Loucy (cell line): ENCODE measurements around the gene FCHSD2.

ENCODE experiments used
- H2AFZ ChIP-seq: fragments of 200-600 bp; sonication (generic); 2 replicates; pipeline ENCODE4 v1.6.0; 2016; ENCODE audit warnings: antibody characterized with exemption, mild to moderate bottlenecking, low read length, moderate library complexity
- H3F3A ChIP-seq: fragments of 200-600 bp; 2 replicates; pipeline ENCODE4 v1.6.0; 2016; ENCODE audit warnings: antibody characterized with exemption, low read depth, mild to moderate bottlenecking
- H3K27me3 ChIP-seq: fragments of 200-600 bp; sonication (generic); 2 replicates; pipeline ENCODE4 v1.6.1; 2014; ENCODE audit warnings: low read length, mild to moderate bottlenecking; ENCODE audit not compliant: insufficient read depth, poor library complexity, severe bottlenecking
- H3K36me3 ChIP-seq: fragments of 200-600 bp; sonication (generic); 2 replicates; pipeline ENCODE4 v1.6.1; 2016; ENCODE audit warnings: low read length; ENCODE audit not compliant: insufficient read depth
- H3K4me1 ChIP-seq: fragments of 200-600 bp; sonication (generic); 2 replicates; pipeline ENCODE4 v1.5.1; 2014; ENCODE audit warnings: low read length, mild to moderate bottlenecking; ENCODE audit not compliant: insufficient read depth, poor library complexity, severe bottlenecking
- H3K4me2 ChIP-seq: fragments of 200-600 bp; sonication (generic); 2 replicates; pipeline ENCODE4 v1.6.0; 2014; ENCODE audit warnings: antibody characterized with exemption, low read length, low read depth, mild to moderate bottlenecking; ENCODE audit not compliant: poor library complexity, severe bottlenecking
- H3K4me3 ChIP-seq: fragments of 200-600 bp; sonication (generic); 2 replicates; pipeline ENCODE4 v1.5.1; 2014; ENCODE audit warnings: low read length, mild to moderate bottlenecking, mixed read lengths; ENCODE audit not compliant: poor library complexity, severe bottlenecking
- H3K79me2 ChIP-seq: fragments of 200-600 bp; sonication (generic); 2 replicates; pipeline ENCODE4 v1.6.1; 2014; ENCODE audit warnings: low read length; ENCODE audit not compliant: insufficient read depth
- H3K9ac ChIP-seq: fragments of 200-600 bp; sonication (generic); 2 replicates; pipeline ENCODE4 v1.6.0; 2014; ENCODE audit warnings: mild to moderate bottlenecking, low read depth, low read length, moderate library complexity; ENCODE audit not compliant: poor library complexity, severe bottlenecking
- H3K9me2 ChIP-seq: fragments of 200-600 bp; sonication (generic); replicated peaks from 2 replicates; pipeline ENCODE4 v1.6.1; 2016; ENCODE audit warnings: low read depth, low read length, mixed read lengths
- H3K9me3 ChIP-seq: fragments of 200-600 bp; sonication (generic); 2 replicates; pipeline ENCODE4 v1.6.1; 2014; ENCODE audit warnings: mild to moderate bottlenecking, antibody characterized with exemption, low read length, low read depth; ENCODE audit not compliant: insufficient read depth
- H4K20me1 ChIP-seq: fragments of 200-600 bp; sonication (generic); 2 replicates; pipeline ENCODE4 v1.6.0; 2014; ENCODE audit warnings: antibody characterized with exemption, low read length, mild to moderate bottlenecking; ENCODE audit not compliant: insufficient read depth, poor library complexity, severe bottlenecking
- EZH2phosphoT487 ChIP-seq: fragments of 200-600 bp; IDR thresholded peaks from 2 replicates; pipeline ENCODE4 v1.6.1; 2018; ENCODE audit warnings: antibody characterized with exemption, mild to moderate bottlenecking, moderate library complexity, borderline replicate concordance
- TF ChIP-seq, protein P1 (sequence below): fragments of 200-600 bp; sonication (generic); conservative IDR thresholded peaks from 2 replicates; pipeline ENCODE4 v1.5.1; 2014; ENCODE audit warnings: mild to moderate bottlenecking, antibody characterized with exemption, low read length

Gene FCHSD2

DNA sequence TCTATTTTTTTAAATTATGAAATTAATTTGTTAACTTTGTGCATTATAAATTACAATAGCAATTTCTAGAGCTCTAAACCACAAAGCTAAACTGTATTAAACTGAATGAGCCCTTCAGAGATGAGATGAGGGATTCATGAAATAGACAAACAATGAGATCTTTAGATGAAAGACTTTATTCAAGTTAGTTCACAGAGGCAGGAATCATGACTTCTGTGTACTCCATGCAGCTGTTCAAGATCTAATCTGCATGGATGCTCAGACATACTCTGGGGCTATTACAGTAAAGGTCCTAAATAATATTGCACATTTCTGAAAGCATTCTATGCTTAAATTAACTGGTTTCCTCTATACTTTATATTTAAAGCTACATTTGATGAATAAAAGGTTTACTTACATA, 122.7 kb downstream of the FCHSD2 start:
- Histone ChIP-seq H3K4me1 (no peaks in the 10 kb centered on the region), H3K9me2 (no peaks in the 10 kb centered on the region), H3K9ac (no peak overlapping the region), H3K4me2 (no peak overlapping the region), H3K4me3 (no peak overlapping the region), H3K36me3 (peaks cover 21% of the 10 kb centered on the region), H3K79me2 (peaks cover 87% of the 10 kb centered on the region), H3K9me3 (peaks cover 5% of the 10 kb centered on the region; the same call in 1 of the 2 replicates), H3K27me3 (no peaks in the 10 kb centered on the region), H2AFZ (no peak overlapping the region), H4K20me1 (peaks cover 56% of the 10 kb centered on the region), H3F3A (0 out of 2 replicates have a peak, but pooled peaks cover 4% of the 10 kb centered on the region)
- TF ChIP-seq EZH2phosphoT487, result no peak
- TF ChIP-seq, protein P1, sequence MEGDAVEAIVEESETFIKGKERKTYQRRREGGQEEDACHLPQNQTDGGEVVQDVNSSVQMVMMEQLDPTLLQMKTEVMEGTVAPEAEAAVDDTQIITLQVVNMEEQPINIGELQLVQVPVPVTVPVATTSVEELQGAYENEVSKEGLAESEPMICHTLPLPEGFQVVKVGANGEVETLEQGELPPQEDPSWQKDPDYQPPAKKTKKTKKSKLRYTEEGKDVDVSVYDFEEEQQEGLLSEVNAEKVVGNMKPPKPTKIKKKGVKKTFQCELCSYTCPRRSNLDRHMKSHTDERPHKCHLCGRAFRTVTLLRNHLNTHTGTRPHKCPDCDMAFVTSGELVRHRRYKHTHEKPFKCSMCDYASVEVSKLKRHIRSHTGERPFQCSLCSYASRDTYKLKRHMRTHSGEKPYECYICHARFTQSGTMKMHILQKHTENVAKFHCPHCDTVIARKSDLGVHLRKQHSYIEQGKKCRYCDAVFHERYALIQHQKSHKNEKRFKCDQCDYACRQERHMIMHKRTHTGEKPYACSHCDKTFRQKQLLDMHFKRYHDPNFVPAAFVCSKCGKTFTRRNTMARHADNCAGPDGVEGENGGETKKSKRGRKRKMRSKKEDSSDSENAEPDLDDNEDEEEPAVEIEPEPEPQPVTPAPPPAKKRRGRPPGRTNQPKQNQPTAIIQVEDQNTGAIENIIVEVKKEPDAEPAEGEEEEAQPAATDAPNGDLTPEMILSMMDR, result no peak

DNA sequence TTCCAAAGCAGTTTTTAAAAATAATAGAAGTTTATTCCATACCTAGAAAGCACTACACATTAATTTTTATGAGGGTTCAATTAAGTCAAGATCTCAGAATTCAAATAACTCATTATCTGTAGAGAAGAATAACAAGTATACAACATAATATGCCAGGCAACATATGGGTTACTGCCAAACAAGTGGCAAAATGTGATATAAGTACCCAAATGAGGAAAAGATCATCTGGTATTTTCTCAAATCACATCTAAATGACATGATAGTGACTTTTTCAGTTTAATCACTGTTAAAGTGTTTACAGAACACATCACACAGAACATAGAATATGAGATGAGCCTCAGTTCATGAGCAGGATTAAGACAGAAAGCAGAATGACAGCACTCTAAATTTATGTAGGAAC, 123.3 kb downstream of the FCHSD2 start:
- TF ChIP-seq, protein P1, result no peak

GRCh38 chr11:73017024-73017751, 124.9 kb downstream of the FCHSD2 start:
- H3K4me1 ChIP-seq, result no peaks in the 10 kb centered on the region
- no peaks in the 10 kb centered on the region for H3K9me3 ChIP-seq
- no peaks in the 10 kb centered on the region for H3K27me3 ChIP-seq
- no peak overlapping the region for H3K9ac ChIP-seq
- no peak overlapping the region for H2AFZ ChIP-seq
- no peaks in the 10 kb centered on the region for H3K9me2 ChIP-seq
- H3K4me3 ChIP-seq, result no peak overlapping the region
- H3F3A ChIP-seq, result 0 out of 2 replicates have a peak, but pooled peaks cover 4% of the 10 kb centered on the region
- no peak overlapping the region for H3K4me2 ChIP-seq
- H3K79me2 ChIP-seq, result peaks cover 82% of the 10 kb centered on the region
- peaks cover 35% of the 10 kb centered on the region for H3K36me3 ChIP-seq
- peaks cover 59% of the 10 kb centered on the region for H4K20me1 ChIP-seq
- no peak for TF ChIP-seq EZH2phosphoT487
- TF ChIP-seq, protein P1, result no peak

More for the DNA sequence above, 123.3 kb downstream of the FCHSD2 start:
- Histone ChIP-seq H3K36me3 (peaks cover 25% of the 10 kb centered on the region), H3K9ac (no peak overlapping the region), H3K9me2 (no peaks in the 10 kb centered on the region), H3K4me3 (no peak overlapping the region), H3K79me2 (peaks cover 85% of the 10 kb centered on the region), H3K4me2 (no peak overlapping the region), H3K27me3 (no peaks in the 10 kb centered on the region), H4K20me1 (peaks cover 57% of the 10 kb centered on the region), H3K9me3 (no peaks in the 10 kb centered on the region), H3K4me1 (no peaks in the 10 kb centered on the region), H3F3A (0 out of 2 replicates have a peak, but pooled peaks cover 4% of the 10 kb centered on the region), H2AFZ (no peak overlapping the region)
